Coronary artery (tissue), 2 donors: ENCODE measurements around the gene TMOD1.

Source experiments
- DNase-seq: peaks from one replicate; pipeline ENCODE4 v3.0.0-alpha.2; 2017; ENCODE audit warnings: low spot score
- H3K27ac ChIP-seq, 2 donors: fragments of 200-600 bp; sonication (generic); one replicate each; pipeline ENCODE4 v1.5.1; 2016 to 2019
- H3K4me3 ChIP-seq: fragments of 200-600 bp; sonication (generic); 2 replicates; pipeline ENCODE4 v1.5.1; 2016; ENCODE audit warnings: mild to moderate bottlenecking, moderate library complexity
- CTCF ChIP-seq: fragments of 200-600 bp; sonication (generic); IDR thresholded peaks from one replicate; pipeline ENCODE4 v1.5.1; 2019; ENCODE audit warnings: antibody characterized with exemption

The TMOD1 gene

GRCh38 chr9:97527626-97528528 is 26.4 kb downstream of the TMOD1 start:
- Histone ChIP-seq H3K4me3 (no peak overlapping the region), H3K27ac (peak overlapping the region; percentile 58 to 86)
- DNase-seq = no peak
- TF ChIP-seq CTCF = no peak

- Histone ChIP-seq H3K27ac (peak overlapping the region; percentile 58 to 86), H3K4me3 (no peak overlapping the region)
- no peak for DNase-seq
- TF ChIP-seq CTCF = no peak
Observed at GRCh38 chr9:97528529-97529230, 27.2 kb downstream of the TMOD1 start.

GRCh38 chr9:97529363-97530076 is 28.1 kb downstream of the TMOD1 start:
- DNase-seq = no peak
- no peak overlapping the region for H3K4me3 ChIP-seq
- no peak for TF ChIP-seq CTCF
- peak overlapping the region; percentile 58 to 86 for H3K27ac ChIP-seq

GRCh38 chr9:97531888-97532376 is 30.5 kb downstream of the TMOD1 start:
- TF ChIP-seq CTCF = no peak
- no peak for DNase-seq
- peak overlapping the region in 1 of 2 donors; percentile 68 for H3K27ac ChIP-seq
- no peak overlapping the region for H3K4me3 ChIP-seq

- TF ChIP-seq CTCF = no peak
- Histone ChIP-seq H3K4me3 (no peak overlapping the region), H3K27ac (no peak overlapping the region)
- DNase-seq = no peak
Observed at GRCh38 chr9:97534185-97534584, 32.7 kb downstream of the TMOD1 start.

GRCh38 chr9:97534961-97535594 is 33.6 kb downstream of the TMOD1 start:
- Histone ChIP-seq H3K4me3 (no peak overlapping the region), H3K27ac (no peak overlapping the region)
- no peak for TF ChIP-seq CTCF
- no peak for DNase-seq
